HG02943 (cell line): ENCODE measurements around the gene CCL19.
"Not testable (repeated sequence)": the region's sequence is repeated elsewhere in the genome, so short reads cannot be mapped to it uniquely, and the experiment has no call there.

Source experiments
- ATAC-seq: cut with Tn5 transposase; IDR thresholded peaks from one replicate; pipeline ENCODE4 v1.9.1; 2021; ENCODE audit warnings: mild to moderate bottlenecking, low read depth, moderate library complexity; ENCODE audit not compliant: unreplicated experiment

CCL19 gene

DNA sequence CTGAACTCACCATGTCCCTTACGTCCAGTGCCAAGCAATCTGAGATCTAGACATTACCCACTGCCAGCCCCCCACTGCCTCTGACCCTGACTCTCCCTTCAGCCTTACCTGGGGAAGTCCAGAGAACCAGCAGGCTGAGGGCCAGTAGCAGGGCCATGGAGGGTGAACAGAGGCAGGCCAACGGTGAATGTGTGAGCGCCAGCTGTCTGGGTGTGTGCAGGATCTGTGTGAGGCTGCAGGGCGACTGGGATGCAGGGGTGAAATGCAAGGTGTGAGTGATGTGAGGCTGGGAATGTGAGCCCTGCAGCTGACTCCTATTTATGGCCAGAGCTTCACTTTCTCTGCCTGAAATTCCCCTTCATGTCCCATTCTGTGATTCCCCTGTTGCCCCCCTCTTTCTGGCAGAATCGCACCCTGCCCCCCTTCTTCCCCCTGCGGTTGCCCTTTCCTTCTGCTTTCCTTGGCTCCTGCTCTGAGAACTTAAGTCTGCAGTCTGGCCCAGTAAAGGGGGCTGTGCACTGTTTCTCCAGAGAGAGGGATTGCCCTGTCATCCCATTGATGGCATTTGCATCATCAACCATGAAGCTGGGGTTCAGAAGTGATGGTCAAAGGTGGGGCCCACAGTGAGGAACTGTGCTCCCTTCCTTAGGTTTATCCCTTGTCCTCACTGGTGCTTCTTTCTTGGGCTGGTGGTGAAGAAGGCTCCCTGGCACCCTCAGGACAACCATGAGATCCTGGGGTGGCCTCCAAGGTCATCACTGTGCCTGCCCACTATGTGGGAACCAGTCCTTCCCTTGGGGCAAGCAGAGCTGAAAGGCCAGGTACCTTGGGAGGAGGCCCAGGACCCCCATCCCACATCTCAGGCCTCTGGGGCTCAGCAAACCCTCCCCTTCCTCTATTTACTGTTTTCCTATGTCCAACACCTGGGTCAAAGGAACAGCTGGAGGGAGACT lies at the start of gene CCL19:
Gene CCL19, minus strand, starts transcription at position 294 of the 953 bp plus-strand sequence. Its CDS starts 137 bp downstream, at position 157.
- no peak for ATAC-seq

DNA sequence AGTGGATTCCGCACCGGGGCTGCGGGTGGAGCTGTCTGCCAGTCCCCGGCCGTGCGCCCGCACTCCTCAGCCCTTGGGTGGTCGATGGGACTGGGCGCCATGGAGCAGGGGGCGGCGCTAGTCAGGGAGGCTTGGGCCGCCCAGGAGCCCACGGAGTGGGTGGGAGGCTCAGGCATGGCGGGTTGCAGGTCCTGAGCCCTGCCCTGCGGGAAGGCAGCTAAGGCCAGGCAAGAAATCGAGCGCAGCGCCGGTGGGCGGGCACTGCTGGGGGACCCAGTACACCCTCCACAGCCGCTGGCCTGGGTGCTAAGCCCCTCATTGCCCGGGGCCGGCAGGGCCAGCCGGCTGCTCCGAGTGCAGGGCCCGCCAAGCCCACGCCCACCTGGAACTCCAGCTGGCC lies 49.1 kb upstream of the CCL19 start:
- ATAC-seq, result not testable (repeated sequence)

DNA sequence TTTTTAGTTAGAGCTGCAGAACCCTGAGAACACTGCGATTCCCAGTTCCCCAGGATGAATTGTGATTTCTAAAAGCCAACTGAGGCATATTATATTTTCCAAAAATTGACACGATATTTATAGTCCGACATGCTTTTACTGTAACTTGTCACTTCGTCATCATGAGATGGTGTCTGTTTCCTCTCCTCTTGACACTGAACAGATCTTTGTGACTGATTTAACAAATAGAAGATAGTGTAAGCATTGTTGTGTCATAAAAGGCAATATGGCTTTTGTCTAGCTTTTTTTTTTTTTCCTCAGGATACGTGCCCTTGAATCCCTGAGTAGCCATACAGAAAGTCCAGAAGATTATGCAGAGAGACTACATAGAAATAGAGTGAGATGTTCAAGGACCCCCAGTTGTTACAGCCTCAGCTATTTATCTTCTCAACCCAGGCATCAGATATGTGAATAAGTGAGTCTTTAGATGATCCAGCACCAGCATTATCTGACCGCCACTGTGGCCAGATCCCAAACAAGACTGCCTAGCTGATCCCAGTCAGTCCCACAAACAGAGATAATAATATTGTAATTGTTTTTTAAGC lies 46.7 kb upstream of the CCL19 start:
- ATAC-seq, result no peak

DNA sequence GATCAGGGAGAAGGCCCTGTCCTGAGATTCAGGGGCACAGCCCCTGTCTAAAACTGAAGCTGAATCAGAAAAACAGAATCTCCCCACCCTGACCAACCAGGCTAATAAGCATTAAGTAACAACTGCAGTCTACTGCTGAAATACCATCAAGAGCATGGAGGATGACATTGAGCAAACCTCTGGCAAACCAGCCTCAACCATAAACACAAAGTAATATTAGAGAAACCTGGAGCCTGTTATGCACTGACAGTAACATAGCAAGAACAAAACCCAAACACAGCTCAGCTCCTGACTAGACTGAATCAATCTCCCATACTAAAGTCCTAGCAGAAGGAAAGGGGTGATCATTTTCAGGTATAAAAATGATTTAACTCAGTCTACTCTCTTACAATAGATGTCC lies 43.6 kb upstream of the CCL19 start:
- no peak for ATAC-seq

DNA sequence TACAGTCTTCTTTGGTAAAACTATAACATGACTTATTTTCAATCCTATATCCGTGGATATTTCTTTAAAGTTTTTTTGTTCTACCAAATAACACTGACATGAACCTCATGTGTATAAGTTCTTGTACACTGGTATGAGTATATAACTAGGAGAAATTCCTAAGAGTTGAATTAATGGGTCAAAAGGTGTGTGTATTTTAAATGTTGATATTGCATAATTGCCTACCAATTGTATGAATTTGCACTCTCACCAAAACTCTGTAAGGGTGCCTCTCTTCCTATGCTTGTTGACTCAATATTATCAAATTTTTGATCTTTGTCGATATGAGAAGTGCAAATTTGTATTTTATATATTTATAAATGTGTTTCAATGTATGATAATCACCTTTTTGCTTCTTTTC lies 41.8 kb upstream of the CCL19 start:
- ATAC-seq, result no peak

DNA sequence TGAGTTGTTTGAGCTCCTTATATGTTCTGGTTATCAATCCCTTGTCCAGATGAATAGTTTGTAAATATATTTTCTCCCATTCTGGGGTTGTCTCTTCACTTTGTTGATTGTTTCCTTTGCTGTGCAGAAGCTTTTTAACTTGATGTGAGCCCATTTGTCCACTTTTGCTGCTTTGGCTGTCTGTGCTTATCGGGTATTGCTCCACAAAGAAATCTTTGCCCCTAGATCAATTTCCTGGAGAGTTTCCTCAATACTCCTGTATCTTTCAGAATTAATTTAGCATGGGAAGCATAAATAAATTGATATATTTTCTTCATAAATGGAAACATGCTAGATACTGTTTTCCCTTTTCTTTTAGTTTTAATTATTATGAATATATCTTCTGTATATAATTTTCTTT lies 41.4 kb upstream of the CCL19 start:
- no peak for ATAC-seq

DNA sequence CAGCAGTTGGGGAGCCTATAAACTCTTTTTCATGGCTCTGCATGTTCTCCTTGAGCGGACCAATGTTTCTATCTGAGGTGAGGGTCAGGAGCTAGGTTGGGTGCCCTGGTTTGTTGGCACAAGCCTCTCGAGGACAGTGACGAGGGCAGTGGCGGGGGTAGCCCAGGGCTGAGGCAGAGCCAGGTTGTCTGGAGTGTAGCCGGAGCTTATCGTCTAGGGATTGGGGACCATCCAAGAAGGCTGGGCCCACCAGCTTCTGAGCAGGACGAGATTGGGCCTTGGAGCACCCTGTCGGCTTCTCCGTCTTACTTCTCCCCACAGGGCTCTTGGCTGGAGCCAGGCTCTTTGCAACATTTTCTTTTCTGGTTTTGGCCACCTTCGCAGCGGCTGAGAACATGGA lies 32.1 kb upstream of the CCL19 start:
- no peak for ATAC-seq

DNA sequence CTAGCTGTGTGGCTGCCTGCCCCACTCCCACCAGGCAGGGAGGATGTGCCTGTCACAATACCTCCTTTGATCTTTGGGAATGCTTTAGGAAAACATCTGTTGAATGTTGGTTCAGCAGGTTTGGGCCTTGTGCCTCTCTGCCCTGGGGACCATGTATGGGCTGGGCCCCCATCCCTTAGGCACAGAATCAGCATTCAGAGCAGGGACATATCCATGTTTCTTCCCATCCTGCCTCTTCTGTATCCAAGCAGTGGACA lies 28.6 kb upstream of the CCL19 start:
- ATAC-seq, result not testable (repeated sequence)

DNA sequence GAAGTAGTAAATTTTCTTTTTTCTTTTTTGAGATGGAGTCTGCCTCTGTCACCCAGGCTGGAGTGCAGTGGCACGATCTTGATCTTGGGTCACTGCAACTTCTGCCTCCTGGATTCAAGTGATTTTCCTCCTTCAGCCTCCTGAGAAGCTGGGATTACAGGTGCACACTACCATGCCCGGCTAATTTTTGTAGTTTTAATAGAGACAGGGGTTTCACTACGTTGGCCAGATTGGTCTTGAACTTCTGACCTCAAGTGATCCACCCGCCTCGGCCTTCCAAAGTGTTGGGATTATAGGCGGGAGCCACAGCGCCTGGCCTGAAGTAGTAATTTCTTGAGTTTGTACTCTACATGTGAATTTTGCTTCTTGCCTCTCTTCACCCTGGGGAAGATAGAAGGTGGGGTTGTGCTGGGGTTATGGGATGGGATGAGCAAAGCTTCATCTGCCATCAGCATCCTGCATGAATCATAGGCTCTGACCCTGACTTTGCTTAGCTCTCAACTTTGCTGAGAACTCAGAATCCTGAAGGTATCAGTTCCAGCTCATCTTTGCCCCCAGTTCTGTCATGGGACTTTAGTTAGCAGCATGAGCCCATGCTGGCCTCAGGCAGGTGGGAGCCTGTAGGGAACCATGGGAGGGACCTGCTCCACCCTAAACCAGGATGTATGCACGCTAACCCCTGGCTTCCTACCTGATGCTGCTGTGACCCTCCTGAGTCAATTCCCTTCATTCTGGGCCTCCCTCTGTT lies 28.1 kb upstream of the CCL19 start:
- ATAC-seq, result no peak

DNA sequence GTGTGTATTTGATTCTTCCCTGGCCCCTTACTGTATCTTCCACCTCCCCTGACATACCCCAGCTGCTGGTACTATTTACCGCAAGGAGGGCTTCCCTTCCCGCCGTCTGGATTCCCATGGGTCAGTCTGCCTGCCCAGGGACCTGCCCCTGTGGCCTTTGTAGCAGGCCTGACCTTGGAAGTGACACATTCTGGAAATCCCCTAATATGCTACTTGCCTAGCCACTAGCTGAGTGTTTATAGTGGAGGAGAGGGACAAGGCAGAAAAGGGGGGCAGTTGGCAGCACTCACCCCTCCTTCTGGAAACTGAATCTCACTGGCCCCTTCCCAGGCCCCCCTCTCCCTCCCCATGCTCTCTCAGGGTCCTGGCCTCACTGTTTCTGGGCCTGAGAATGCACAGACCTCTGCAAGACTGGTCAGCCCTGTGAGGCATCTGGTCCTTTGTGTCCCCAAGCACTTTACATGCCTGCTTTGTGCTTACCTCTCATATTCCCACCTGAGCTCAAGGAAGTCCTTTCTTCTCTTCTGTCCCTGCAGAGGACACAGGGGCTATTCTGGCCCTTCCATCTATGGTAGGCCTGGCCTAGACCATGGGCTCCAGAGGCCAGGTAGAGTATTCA lies 27.0 kb upstream of the CCL19 start:
- no peak for ATAC-seq

DNA sequence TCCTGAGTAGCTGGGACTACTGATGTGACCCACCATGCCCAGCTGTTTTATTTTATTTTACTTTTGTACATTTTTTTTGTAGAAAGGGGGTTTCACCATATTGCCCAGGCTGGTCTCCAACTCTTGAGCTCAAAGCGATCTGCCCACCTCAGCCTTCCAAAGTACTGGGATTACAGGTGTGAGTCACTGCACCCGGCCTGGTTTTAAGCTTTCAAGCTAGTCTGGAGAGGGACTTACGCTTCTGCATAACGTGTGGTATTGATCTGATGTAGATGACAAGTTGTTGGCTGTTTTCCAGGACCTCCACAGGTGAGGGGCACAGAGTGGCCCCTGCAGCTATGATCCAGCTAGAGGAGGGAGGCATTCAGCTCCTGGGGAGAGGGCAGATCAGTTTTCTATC lies 25.6 kb upstream of the CCL19 start:
- no peak for ATAC-seq

DNA sequence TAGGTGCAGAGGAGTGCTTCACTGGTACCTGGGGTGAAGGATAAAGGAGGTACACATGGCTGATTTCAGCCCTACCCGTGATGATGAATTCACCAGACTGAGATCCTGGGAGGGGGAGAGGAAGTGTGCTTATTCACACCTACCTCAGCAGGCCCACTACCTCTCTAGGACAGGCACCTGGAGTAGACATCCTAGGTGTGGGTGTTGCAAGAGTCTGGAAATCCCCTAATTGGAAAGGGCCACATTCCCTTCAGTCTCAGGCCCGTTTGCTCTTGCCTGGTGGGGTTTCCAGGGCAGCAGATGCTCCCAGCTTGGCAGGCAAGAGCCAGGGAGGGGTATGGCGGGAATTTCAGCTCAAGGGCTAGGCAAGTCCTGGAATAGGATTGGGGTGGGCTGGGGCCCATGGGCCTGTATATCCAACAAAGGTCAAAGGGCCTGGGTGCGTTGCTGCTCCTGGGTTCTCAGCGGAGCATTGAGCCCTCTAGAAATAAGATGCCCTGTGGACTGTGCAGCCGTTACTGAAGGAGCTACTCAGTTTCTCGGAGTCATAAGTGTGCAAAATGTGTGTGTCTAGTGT lies 24.7 kb upstream of the CCL19 start:
- no peak for ATAC-seq

DNA sequence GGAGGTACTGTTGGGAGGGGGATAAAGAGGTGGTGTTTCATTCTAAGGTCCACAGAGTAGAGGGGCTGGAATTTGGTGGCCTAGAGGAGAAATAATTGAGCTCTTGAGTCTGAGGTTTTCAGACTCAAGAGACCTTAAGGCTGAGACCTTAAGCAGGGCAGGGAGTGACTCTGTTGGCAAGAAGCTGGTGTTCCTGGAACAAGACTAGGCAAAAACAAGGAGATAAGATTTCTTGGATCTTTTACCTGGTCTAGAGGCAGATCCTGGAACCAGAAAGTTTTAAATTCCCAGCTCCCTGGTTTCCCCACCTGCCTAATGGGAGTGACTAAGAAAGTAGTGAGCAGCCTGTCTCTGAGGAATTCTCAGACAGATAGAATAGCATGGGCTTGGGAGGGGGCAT lies 22.9 kb upstream of the CCL19 start:
- ATAC-seq, result no peak

DNA sequence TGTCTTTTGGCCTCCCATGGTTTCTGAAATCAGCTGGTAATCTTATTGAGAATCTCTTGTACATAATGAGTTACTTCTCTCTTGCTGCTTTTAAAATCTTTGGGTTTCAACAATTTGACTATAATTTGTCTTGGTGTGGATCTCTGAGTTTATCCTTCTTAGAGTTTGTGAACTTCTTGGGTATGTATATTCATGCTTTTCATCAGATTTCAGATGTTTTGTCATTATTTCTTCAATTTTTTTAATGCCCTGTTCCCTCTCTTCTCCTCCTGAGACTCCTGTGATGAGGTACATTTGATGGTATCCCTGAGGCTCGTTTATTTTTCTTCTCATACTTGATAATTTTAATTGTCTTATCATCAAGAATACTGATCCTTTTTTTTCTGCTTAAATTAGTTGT lies 21.1 kb upstream of the CCL19 start:
- no peak for ATAC-seq

DNA sequence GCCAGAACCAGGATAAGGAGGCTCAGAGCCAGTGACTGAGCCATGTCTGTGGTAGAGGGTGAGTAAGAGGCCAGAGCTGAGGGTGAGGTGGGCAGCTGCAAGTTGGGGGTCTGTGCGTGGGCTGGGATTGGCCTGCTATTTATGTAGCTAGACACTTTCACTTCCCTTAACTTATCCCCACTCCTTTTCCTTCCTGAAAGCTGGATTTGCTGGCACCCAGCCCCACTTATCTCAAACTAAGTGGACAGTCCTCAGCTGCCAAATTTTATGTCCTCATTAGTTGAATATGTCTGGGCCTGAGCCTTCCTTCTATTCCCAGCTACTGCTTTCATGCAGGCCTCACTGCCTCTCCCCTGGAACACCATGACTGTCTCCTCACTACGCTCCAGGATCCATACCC lies 18.9 kb upstream of the CCL19 start, which contains the start of gene CCL21:
Gene CCL21, minus strand, starts transcription at position 114 of the 400 bp plus-strand sequence. Its CDS starts 70 bp downstream, at position 44.
- ATAC-seq, result no peak

DNA sequence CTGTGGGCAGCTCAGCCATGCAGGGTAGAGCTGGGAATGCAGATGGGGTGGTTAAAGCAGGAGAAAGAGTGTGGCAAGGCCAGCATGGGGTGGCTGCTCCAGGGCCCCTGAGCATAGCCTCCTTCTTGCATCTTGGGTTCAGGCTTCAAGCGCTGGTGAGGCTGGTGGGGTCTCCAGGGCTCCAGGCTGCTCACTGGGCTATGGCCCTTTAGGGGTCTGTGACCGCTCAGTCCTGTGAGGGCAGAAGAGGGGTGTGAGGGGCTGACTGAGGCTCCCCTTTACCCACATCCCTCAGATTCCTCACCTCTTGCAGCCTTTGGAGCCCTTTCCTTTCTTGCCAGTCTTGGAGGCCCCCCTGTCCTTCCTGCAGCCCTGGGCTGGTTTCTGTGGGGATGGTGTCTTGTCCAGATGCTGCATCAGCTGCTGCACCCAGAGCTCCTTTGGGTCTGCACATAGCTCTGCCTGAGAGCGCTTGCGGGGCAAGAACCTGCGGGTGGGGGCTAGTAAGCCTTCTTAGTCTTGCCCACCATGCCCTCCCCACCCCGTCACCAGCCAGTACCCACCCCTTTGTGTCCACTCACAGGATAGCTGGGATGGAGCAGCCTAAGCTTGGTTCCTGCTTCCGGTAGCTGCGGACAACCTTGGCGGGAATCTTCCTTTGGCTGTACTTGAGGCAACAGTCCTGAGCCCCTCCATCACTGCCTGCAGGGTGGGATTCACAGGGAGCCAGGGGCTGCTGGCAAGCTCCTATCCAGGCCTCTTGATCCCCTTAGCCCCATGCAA lies 18.3 kb upstream of the CCL19 start:
- no peak for ATAC-seq

DNA sequence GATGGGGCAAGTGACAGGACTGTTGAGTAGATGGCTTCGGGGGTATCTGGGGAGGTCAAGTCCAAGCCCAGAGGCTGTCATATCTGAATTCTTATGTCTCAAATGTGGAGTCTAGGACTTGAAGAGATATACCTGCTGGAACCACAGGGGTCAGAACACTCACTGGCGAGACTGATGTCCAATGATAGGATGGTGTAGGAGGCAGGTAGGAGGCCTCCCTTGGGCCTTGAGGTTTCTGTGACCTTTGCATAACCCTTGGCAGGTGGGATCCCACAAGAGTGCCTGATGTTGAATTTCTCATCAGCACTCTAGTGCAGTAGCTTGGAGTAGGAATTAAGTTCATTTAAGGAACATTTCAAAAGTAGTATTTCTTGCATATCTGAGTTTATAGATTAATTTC lies 16.1 kb upstream of the CCL19 start:
- ATAC-seq, result no peak

DNA sequence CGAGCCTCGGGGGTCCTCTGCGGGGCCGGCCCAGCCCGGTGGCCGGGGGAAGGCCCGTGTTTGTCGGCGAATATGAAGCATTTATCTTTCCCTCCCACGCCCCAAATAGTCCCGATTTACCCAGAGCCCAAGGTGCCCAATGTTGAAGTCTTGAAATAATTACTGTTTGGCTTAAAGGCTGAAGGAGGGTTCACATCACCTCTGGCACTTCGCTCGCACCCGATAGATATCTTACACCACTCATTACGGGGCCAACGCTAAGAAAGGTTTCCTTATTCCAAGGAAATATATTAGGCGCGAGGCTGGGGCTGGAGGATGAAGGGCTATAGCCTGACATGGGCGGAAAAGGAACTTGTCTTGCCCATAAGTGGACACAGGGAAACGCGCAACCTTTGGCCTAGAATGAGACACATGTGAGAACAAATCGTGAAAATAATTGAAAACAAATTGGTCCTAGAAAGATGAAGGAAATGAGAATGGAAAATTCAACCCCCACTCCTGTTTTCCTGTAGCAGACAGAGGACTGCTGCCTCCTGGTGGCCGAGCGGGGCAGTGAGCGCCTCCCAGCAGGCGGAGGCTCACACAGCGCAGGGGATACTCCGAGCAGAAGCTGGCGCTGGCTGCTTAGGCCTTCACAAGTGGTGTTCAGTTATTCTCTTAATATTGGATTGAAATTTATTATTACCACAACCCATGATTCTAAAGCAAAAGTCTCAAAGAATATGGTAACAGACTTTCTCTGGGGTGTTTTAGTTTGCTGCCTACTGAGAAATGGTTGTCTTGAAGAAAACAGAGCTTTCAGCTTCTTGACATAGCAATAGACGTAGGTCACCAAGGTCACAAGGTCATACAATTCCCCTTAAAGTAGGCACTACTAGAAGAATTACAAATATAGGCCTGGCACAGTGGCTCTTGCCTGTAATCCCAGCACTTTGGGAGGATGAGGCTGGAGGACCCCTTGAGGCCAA lies 11.0 kb upstream of the CCL19 start:
- ATAC-seq, result no peak
